Right renal pelvis (tissue), 4 donors: ENCODE results near the gene PPP1R27. TPM values are rescaled to one million over a fixed set of nuclear protein-coding genes. Genes with fewer than 3 reads are reported as not detected.

ENCODE experiments used
- DNase-seq, 4 donors: peaks; one replicate each; pipeline ENCODE4 v3.0.0-alpha.2; 2013; ENCODE audit warnings: low read depth in 4 of 4, low spot score in 3 of 4, missing footprints in 1 of 4
- polyA plus RNA-seq, 4 donors: library from polyadenylated mRNA; unstranded; fragments of 120-200 nt; gene quantifications; one replicate each; pipeline ENCODE4 v1.2.1, GENCODE V29; 2013; ENCODE audit not compliant: insufficient read length in 4 of 4

The PPP1R27 gene
- polyA plus RNA-seq, 4 donors = 0.18 to 0.36 (median 0.26) TPM; not detected in 1

DNA sequence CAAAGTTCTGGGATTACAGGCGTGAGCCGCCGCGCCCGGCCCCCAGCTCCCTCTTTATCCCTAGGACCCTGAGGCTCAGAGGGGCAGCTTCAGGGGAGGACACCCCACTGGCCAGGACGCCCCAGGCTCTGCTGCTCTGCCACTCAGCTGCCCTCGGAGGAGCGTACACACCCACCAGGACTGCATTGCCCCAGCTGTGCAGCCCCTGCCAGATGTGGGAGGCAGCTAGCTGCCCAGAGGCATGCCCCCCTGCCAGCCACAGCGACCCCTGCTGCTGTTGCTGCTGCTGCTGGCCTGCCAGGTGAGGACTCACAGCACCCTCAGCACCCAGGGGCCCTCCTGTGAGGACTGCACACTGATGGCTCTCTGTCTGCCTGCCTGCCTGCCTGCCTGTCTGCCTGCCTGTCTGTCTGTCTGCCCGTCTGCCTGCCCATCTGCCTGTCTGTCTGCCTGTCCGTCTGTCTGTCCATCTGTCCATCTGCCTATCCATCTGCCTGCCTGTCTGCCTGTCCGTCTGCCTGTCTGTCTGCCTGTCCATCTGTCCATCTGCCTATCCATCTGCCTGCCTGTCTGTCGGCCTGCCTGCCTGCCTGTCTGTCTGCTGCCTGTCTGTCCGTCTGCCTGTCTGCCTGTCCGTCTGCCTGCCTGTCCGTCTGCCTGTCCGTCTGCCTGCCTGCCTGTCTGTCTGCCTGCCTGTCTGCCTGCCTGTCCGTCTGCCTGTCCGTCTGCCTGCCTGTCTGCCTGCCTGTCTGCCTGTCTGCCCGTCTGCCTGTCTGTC lies 25.9 kb downstream of the PPP1R27 start:
- no peak for DNase-seq

DNA sequence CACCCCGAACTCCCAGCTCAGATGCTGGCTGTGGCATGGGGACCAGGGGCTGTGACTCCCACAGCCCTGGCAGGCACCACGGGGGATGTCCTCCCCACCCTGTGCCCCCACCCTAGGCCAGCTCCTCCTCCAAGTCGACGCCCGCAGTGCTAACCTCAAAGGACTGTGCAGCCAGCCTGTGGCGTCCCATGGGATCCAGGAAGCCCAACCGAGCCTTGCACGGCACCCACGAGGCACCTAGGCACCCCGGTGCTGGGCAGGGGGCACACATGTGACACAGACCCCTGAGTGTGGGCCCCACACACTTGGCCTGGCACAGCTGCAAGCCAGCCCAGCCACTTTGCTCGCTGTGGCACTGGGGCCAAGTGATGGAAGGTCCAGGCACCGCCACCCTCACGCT lies 27.0 kb downstream of the PPP1R27 start:
- no peak for DNase-seq

DNA sequence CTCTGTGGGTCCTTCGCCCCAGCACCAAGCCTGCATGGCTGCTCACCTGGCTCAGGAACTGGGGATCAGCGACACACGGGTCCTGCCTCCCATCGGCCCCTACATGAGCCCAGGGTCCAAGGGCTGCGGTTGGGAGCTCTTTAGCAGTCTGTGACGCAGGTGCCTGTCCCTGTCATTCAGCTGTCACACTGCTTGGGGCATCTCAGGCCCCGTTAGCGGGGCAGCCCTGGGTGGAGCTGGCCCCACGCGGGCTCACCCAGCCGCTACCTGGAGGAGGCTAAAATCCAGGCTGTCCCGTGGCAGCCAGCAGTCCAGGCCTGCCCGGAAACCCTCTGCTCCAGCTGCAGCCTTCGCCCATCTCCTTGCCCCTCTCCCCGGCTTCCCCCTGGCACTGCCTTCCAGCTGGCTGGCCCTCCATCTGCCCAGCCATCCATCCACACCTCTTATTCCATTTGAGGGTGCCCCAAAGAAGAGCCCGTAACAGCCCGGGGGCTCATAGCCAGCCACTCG lies 27.6 kb downstream of the PPP1R27 start:
- DNase-seq = no peak

DNA sequence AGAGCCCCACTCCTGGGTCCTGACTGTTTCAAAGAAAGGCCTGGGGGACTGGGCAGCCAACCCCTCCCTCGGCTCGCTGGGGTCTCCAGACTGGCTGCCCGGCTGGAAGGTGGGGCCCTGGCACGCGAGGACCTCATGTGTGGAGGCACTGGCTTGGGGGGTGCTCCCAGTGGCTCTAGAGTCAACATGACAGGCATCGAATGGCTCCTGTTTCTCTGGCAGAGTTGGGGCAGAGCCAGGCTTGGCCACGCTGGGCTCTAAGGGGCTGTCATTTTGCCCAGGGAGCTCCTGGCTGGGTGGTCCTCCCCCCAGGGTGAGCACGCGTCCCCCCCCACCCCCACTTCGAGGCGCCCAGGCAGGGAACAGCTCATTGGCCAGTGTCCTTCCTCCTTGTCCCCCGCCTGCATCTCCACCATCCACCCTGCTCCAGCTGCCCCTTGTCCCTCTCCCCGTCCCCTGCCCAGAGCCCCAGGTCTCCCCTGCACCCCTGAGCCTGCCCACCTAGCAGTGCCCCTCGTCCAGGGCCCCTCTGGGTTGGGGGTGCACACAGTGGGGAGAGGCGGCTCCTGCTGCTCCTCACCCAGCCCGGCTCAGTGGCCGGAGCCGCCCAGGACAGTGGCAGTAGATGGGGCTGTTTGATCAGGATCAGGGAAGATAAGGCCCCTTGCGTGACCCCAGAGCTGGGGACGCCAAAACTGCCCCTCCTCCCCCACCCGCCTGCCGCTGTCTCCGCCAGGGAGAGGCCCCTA lies 28.2 kb downstream of the PPP1R27 start:
- no peak for DNase-seq

GRCh38 chr17:81805707-81806460 lies 29.0 kb downstream of the PPP1R27 start:
- DNase-seq = no peak

GRCh38 chr17:81804559-81805399 lies 30.1 kb downstream of the PPP1R27 start:
- DNase-seq = no peak

DNA sequence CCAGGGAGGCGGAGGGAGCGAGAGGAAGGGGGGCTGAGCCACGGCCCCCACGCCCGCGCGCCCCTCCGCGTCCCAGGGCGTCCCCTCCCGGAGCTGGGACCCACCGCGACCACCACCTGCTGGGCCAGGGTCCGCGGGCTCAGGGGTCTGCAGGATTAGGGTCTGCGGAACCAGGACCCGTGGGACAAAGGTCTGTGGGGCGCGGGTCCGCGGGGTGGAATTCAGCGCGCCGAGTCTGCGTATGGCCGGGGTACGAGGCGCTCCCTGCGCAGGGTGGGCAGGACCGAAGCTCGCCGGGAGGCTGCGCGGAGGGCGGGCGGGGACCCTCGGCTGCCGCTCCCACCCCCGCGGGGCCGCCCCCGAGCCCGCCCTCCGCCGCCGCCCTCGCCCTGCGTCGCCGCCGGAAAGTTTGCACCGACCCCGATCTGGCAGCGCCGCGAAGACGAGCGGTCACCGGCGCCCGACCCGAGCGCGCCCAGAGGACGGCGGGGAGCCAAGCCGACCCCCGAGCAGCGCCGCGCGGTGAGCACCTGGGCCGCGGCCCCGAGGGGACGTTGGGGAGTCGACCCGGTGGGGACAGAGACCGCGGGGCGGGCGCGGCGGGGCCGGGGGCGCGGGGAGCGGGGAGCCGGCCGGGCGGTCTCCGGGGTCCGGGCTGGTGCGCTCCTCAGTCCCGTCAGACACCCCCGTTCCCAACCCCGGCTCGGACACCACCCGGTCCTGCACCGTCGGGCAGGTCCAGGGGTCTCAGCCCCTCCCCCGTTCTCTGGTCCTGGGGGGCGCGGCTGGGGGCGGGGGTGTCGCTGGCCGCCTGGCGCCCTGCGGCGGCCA lies 30.9 kb downstream of the PPP1R27 start, which contains the start of gene GCGR:
Gene GCGR, plus strand, starts transcription at position 423 of the 831 bp plus-strand sequence. CDS start 4,869 bp downstream, outside the sequence.
- no peak for DNase-seq

DNA sequence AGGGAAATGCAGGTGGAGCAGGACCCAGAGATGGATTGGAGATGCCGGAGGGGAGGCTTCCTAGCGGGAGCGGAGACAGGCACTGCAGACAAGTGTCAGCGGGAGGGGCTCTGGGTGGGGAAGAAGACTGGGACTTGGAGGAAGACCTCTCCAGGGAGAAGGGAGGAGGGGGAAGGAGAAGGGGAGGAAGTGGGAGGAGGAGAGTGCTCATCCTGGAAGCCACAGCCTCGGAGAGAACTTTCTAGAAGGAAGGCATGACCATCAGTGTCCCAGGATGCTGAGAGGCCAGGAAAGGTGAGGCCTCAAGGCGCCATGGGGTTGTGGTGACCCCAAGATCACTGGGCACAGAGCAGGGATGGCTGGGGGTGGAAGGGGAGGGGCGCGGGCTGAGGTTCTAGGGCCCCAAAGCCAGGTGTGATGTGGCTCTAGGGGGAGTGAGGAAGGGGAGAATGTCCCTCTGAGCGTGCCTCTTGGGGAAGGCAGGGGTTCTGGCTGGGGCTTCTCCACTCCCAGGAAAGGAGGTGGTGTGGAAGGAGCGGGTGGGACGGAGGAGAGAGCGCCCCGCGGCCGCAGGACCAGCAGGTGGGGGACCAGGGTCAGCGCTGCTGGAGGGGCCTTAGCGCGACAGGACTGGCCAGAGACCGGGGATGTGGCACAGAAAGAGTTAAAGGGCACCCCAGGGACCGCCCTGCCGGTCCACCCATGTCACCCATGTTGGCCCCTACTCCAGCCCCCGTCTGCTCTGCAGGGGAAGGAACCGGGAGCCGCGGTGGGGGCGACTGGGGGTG lies 31.8 kb downstream of the PPP1R27 start:
- no peak for DNase-seq

GRCh38 chr17:81802048-81802758 lies 32.6 kb downstream of the PPP1R27 start:
- DNase-seq = no peak

DNA sequence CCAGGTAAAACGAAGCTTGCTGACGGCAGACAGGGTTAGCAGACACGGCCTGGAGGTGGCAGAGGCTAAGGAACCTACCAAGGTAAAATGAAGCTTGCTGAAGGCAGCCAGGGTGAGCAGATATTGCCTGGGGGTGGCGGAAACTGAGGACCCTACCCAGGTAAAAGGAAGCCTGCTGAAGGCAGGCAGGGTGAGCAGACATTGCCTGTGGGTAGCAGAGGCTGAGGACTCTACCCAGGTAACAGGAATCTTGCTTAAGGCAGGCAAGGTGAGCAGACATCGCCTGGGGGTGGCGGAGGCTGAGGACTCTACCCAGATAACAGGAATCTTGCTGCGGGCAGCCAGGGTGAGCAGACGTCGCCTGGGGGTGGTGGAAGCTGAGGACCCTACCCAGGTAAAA lies 33.5 kb downstream of the PPP1R27 start:
- DNase-seq = no peak

DNA sequence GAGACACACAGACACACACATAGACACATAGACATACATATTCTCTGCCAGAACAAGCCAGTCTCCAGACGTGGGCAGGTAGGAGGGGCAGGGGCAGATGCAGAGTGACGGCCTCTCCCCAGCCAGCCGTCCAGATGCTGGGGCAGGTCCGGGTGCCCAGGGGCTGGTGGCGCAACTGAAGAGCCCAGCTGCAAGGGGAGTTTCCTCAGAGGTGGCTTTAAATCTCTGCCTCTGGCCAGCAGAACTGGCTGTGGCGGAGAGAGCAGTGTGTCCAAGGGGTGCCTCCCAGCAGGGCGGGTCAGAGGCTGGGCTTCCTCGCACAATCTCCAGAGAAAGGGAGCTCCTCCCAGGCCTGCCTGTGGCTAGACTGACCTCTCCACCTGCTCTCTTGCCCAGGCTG lies 40.3 kb downstream of the PPP1R27 start:
- no peak for DNase-seq

DNA sequence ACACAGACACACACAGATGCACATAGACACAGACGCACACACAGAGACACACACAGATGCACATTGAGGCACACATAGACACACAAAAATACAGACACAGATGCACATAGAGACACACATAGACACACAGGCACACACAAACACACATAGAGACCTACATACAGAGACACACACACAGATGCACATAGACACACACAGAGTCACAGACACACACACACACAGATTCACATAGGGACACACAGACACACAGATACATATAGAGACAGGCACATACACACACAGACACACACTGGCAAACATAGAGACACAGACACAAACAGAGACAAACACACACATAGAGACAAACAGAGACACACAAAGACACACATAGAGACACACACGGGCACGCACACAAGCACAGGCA lies 40.8 kb downstream of the PPP1R27 start:
- no peak for DNase-seq

DNA sequence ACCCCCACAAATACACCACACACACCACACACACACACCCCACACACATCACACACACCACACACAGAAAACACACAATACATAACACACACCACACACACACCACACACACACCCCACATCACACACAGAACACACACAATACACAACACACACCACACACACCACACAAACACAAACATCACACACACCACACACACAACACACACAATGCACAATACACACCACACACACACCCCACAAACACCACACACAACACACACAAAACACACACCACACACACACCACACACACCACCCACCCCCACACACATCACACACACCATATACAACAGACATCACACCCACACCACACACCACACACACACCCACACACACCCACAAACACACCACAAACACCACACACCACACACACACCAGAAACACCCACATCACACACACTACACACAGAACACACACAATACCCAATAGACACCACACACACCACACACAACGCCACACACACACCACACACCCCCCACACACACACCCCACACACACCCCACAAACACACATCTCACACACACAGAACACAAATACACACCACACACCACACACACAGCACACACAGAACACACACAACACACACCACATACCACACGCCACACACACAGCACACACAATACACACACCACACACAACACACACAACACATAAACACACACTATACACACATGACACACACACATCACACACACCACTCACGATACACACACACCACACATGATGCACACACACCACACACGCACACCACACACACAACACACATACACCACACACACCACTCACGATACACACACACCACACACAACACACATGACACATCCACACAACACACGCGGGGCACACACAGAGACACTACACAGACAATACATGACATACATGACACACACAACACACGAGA lies 41.9 kb downstream of the PPP1R27 start:
- DNase-seq = no peak
